ENCODE results near the gene SPRED2.

The SPRED2 gene

GRCh38 chr2:65277791-65278483 lies 154.5 kb downstream of the SPRED2 start:
- no peak for DNase-seq (ENCODE audit: low read depth, low spot score)

GRCh38 chr2:65277118-65277517 lies 155.3 kb downstream of the SPRED2 start:
- no peak for DNase-seq (ENCODE audit: low read depth, low spot score)

GRCh38 chr2:65276609-65277008 lies 155.8 kb downstream of the SPRED2 start:
- DNase-seq (ENCODE audit: low read depth, low spot score): no peak

GRCh38 chr2:65275141-65275915 lies 157.1 kb downstream of the SPRED2 start:
- DNase-seq (ENCODE audit: low read depth, low spot score): no peak

- no peak for DNase-seq (ENCODE audit: low read depth, low spot score)
These were observed 159.1 kb downstream of the SPRED2 start for GRCh38 chr2:65273344-65273743.

GRCh38 chr2:65268957-65269356 lies 163.4 kb downstream of the SPRED2 start:
- no peak for DNase-seq (ENCODE audit: low read depth, low spot score)

GRCh38 chr2:65267008-65267407 lies 165.4 kb downstream of the SPRED2 start:
- DNase-seq (ENCODE audit: low read depth, low spot score): no peak

GRCh38 chr2:65265671-65266045 lies 166.7 kb downstream of the SPRED2 start:
- no peak for DNase-seq (ENCODE audit: low read depth, low spot score)

- no peak for DNase-seq (ENCODE audit: low read depth, low spot score)
These were observed 167.4 kb downstream of the SPRED2 start for GRCh38 chr2:65264821-65265670.

- DNase-seq (ENCODE audit: low read depth, low spot score): no peak
These were observed 168.4 kb downstream of the SPRED2 start for GRCh38 chr2:65263986-65264385.

- no peak for DNase-seq (ENCODE audit: low read depth, low spot score)
These were observed 169.1 kb downstream of the SPRED2 start for GRCh38 chr2:65263262-65263661.

- DNase-seq (ENCODE audit: low read depth, low spot score): no peak
These were observed 170.7 kb downstream of the SPRED2 start for GRCh38 chr2:65261676-65262075.

All from activated naive CD8-positive, alpha-beta T cell treated with anti-CD3 and anti-CD28 coated beads, Interleukin-2, amount 50 U/mL, for 16 hours (primary cell).